HEK293 (cell line): ENCODE results near the gene CR1.

Experiments
- CTCF ChIA-PET: fragments of 350-600 bp; formaldehyde crosslinking; extraction: SDS; loops from one replicate; lab custom pipeline; 2021; ENCODE audit warnings: antibody characterized with exemption; lab: Yijun Ruan, JAX
- POLR2A ChIA-PET: fragments of 300-600 bp; formaldehyde crosslinking; extraction: SDS; loops from one replicate; lab custom pipeline; 2020; ENCODE audit warnings: antibody characterized with exemption, inconsistent platforms; lab: Yijun Ruan, JAX
- H3K27ac ChIP-seq: fragments of 200-500 bp; sonication (Bioruptor generic); 2 replicates; pipeline ENCODE4 v1.5.1; 2014; ENCODE audit warnings: low read depth, low read length, control low read depth, inconsistent platforms; ENCODE audit errors: extremely low read depth
- H3K36me3 ChIP-seq, 2 experiments: fragments of 200-500 bp in 1 of 2; sonication (Bioruptor generic) in 1 of 2; 1 replicate in 1 of 2; 2 replicates in 1 of 2; pipeline ENCODE4 v1.5.1; 2014 to 2017; ENCODE audit warnings: inconsistent platforms in 2 of 2, low read length in 2 of 2; ENCODE audit not compliant: control insufficient read depth in 2 of 2, insufficient read depth in 1 of 2
- H3K4me1 ChIP-seq: fragments of 200-500 bp; sonication (Bioruptor generic); 2 replicates; pipeline ENCODE4 v1.5.1; 2014; ENCODE audit warnings: mild to moderate bottlenecking, low read length, inconsistent platforms; ENCODE audit not compliant: control insufficient read depth, insufficient read depth
- H3K4me3 ChIP-seq: 2 replicates; pipeline ENCODE4 v1.5.1; 2011; ENCODE audit warnings: low read depth, mild to moderate bottlenecking, control low read depth, low read length, moderate library complexity
- H3K9me3 ChIP-seq: fragments of 200-500 bp; sonication (Bioruptor generic); 2 replicates; pipeline ENCODE4 v1.5.1; 2014; ENCODE audit warnings: low read depth, low read length, inconsistent platforms; ENCODE audit not compliant: control insufficient read depth, insufficient read depth
- KLF16 ChIP-seq: fragments of 450-650 bp; formaldehyde crosslinking; IDR thresholded peaks from 2 replicates; pipeline ENCODE4 v1.5.1; 2017; ENCODE audit warnings: missing biosample characterization, missing genetic modification characterization
- KLF8 ChIP-seq: fragments of 450-650 bp; formaldehyde crosslinking; IDR thresholded peaks from 2 replicates; pipeline ENCODE4 v1.5.1; 2016; ENCODE audit warnings: missing biosample characterization, missing genetic modification characterization
- ZEB2 ChIP-seq: fragments of 450-650 bp; formaldehyde crosslinking; IDR thresholded peaks from 2 replicates; pipeline ENCODE4 v1.5.1; 2016; ENCODE audit warnings: missing biosample characterization, missing genetic modification characterization
- ZFP69B ChIP-seq: fragments of 450-650 bp; formaldehyde crosslinking; IDR thresholded peaks from 2 replicates; pipeline ENCODE4 v1.5.1; 2016; ENCODE audit warnings: missing biosample characterization, missing genetic modification characterization
- ZNF184 ChIP-seq: fragments of 450-650 bp; IDR thresholded peaks from 2 replicates; pipeline ENCODE4 v1.5.1; 2018; ENCODE audit warnings: missing biosample characterization, mild to moderate bottlenecking, missing genetic modification characterization
- ZNF202 ChIP-seq: fragments of 450-650 bp; formaldehyde crosslinking; IDR thresholded peaks from 2 replicates; pipeline ENCODE4 v1.5.1; 2016; ENCODE audit warnings: missing biosample characterization, missing genetic modification characterization, borderline replicate concordance
- ZNF292 ChIP-seq: fragments of 450-650 bp; formaldehyde crosslinking; IDR thresholded peaks from 2 replicates; pipeline ENCODE4 v1.5.1; 2016; ENCODE audit warnings: low read depth, missing biosample characterization, missing genetic modification characterization, borderline replicate concordance
- ZNF350 ChIP-seq: fragments of 450-650 bp; formaldehyde crosslinking; IDR thresholded peaks from 2 replicates; pipeline ENCODE4 v1.5.0; 2017; ENCODE audit warnings: missing biosample characterization, mild to moderate bottlenecking, missing genetic modification characterization
- ZNF558 ChIP-seq: fragments of 450-650 bp; formaldehyde crosslinking; IDR thresholded peaks from 2 replicates; pipeline ENCODE4 v1.5.1; 2016; ENCODE audit warnings: missing biosample characterization, missing genetic modification characterization
- ZNF571 ChIP-seq: fragments of 450-650 bp; formaldehyde crosslinking; IDR thresholded peaks from 2 replicates; pipeline ENCODE4 v1.5.0; 2017; ENCODE audit warnings: missing biosample characterization, missing genetic modification characterization
- ZNF792 ChIP-seq: fragments of 450-650 bp; formaldehyde crosslinking; IDR thresholded peaks from 2 replicates; pipeline ENCODE4 v1.5.1; 2016; ENCODE audit warnings: missing biosample characterization, missing genetic modification characterization
- TF ChIP-seq, protein P1 (sequence below): fragments of 450-650 bp; formaldehyde crosslinking; IDR thresholded peaks from 2 replicates; pipeline ENCODE4 v1.5.1; 2016; ENCODE audit warnings: missing biosample characterization, missing genetic modification characterization
- TF ChIP-seq, protein P2 (sequence below): fragments of 450-650 bp; formaldehyde crosslinking; IDR thresholded peaks from 2 replicates; pipeline ENCODE4 v1.5.1; 2016; ENCODE audit warnings: missing biosample characterization, missing genetic modification characterization
- TF ChIP-seq, protein P3 (sequence below): fragments of 450-650 bp; formaldehyde crosslinking; IDR thresholded peaks from 2 replicates; pipeline ENCODE4 v1.5.1; 2016; ENCODE audit warnings: missing biosample characterization, missing genetic modification characterization
- TF ChIP-seq, protein P4 (sequence below): fragments of 450-650 bp; formaldehyde crosslinking; IDR thresholded peaks from 2 replicates; pipeline ENCODE4 v1.5.1; 2016; ENCODE audit warnings: missing biosample characterization, missing genetic modification characterization
- TF ChIP-seq, protein P5 (sequence below): fragments of 450-650 bp; formaldehyde crosslinking; IDR thresholded peaks from 2 replicates; pipeline ENCODE4; 2016; ENCODE audit warnings: missing biosample characterization, missing genetic modification characterization
- TF ChIP-seq, protein P6 (sequence below): fragments of 450-650 bp; formaldehyde crosslinking; IDR thresholded peaks from 2 replicates; pipeline ENCODE4 v1.5.1; 2016; ENCODE audit warnings: missing biosample characterization, missing genetic modification characterization

CR1 gene

DNA sequence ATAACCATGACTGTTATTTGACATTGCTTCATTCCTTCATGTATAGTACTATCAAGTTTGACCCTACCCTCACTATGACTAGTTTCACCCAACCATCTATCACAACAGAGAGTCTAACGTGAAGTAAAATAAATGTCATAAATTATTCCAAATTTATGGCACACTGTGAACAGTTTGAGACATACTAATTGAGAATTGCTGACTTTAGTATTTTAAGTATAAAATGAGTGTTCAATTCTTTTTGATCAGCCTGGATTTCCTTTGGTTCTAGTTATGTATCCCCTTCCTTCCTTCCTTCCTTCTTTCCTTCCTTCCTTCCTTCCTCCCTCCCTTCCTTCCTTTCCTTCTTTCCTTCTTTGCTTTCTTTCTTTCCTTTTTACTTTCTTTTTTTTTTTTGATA is 14.5 kb downstream of the CR1 start:
- Histone ChIP-seq H3K4me3 (no peak overlapping the region), H3K27ac (no peak overlapping the region), H3K4me1 (no peaks in the 10 kb centered on the region), H3K36me3 (no peaks in the 10 kb centered on the region), H3K9me3 (no peaks in the 10 kb centered on the region)
- ChIA-PET CTCF (interaction anchor here (0.6 to 1.6 kb wide), 4 partner anchors 10 to 599 kb away, joined by 3 to 5 read pairs (median 4); partner anchors contain the start of gene CR2), POLR2A (interaction anchor here (0.7 kb wide), 1 partner anchor 189 kb away, joined by 3 read pairs; the partner anchor contains the start of gene CD55)
- no peak for TF ChIP-seq ZNF792 (tag by site-specific recombination)
- no peak for TF ChIP-seq ZNF558 (tag by site-specific recombination)
- no peak for TF ChIP-seq ZFP69B (tag by site-specific recombination)
- TF ChIP-seq ZNF184 = no peak
- no peak for TF ChIP-seq ZNF202 (tag by site-specific recombination)
- TF ChIP-seq, protein P1, sequence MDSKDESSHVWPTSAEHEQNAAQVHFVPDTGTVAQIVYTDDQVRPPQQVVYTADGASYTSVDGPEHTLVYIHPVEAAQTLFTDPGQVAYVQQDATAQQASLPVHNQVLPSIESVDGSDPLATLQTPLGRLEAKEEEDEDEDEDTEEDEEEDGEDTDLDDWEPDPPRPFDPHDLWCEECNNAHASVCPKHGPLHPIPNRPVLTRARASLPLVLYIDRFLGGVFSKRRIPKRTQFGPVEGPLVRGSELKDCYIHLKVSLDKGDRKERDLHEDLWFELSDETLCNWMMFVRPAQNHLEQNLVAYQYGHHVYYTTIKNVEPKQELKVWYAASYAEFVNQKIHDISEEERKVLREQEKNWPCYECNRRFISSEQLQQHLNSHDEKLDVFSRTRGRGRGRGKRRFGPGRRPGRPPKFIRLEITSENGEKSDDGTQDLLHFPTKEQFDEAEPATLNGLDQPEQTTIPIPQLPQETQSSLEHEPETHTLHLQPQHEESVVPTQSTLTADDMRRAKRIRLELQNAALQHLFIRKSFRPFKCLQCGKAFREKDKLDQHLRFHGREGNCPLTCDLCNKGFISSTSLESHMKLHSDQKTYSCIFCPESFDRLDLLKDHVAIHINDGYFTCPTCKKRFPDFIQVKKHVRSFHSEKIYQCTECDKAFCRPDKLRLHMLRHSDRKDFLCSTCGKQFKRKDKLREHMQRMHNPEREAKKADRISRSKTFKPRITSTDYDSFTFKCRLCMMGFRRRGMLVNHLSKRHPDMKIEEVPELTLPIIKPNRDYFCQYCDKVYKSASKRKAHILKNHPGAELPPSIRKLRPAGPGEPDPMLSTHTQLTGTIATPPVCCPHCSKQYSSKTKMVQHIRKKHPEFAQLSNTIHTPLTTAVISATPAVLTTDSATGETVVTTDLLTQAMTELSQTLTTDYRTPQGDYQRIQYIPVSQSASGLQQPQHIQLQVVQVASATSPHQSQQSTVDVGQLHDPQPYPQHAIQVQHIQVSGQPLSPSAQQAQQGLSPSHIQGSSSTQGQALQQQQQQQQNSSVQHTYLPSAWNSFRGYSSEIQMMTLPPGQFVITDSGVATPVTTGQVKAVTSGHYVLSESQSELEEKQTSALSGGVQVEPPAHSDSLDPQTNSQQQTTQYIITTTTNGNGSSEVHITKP = no peak
- TF ChIP-seq, protein P2, sequence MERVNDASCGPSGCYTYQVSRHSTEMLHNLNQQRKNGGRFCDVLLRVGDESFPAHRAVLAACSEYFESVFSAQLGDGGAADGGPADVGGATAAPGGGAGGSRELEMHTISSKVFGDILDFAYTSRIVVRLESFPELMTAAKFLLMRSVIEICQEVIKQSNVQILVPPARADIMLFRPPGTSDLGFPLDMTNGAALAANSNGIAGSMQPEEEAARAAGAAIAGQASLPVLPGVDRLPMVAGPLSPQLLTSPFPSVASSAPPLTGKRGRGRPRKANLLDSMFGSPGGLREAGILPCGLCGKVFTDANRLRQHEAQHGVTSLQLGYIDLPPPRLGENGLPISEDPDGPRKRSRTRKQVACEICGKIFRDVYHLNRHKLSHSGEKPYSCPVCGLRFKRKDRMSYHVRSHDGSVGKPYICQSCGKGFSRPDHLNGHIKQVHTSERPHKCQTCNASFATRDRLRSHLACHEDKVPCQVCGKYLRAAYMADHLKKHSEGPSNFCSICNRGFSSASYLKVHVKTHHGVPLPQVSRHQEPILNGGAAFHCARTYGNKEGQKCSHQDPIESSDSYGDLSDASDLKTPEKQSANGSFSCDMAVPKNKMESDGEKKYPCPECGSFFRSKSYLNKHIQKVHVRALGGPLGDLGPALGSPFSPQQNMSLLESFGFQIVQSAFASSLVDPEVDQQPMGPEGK (tag by site-specific recombination) = no peak
- no peak for TF ChIP-seq ZNF292 (tag by site-specific recombination)
- TF ChIP-seq KLF8 (tag by site-specific recombination) = no peak
- TF ChIP-seq ZEB2 (tag by site-specific recombination) = no peak
- TF ChIP-seq ZNF571 (tag by site-specific recombination) = no peak
- TF ChIP-seq KLF16 (tag by site-specific recombination) = no peak
- TF ChIP-seq, protein P3, sequence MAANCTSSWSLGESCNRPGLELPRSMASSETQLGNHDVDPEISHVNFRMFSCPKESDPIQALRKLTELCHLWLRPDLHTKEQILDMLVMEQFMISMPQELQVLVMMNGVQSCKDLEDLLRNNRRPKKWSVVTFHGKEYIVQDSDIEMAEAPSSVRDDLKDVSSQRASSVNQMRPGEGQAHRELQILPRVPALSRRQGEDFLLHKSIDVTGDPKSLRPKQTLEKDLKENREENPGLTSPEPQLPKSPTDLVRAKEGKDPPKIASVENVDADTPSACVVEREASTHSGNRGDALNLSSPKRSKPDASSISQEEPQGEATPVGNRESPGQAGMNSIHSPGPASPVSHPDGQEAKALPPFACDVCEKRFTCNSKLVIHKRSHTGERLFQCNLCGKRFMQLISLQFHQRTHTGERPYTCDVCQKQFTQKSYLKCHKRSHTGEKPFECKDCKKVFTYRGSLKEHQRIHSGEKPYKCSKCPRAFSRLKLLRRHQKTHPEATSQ (tag by site-specific recombination) = no peak
- TF ChIP-seq, protein P4, sequence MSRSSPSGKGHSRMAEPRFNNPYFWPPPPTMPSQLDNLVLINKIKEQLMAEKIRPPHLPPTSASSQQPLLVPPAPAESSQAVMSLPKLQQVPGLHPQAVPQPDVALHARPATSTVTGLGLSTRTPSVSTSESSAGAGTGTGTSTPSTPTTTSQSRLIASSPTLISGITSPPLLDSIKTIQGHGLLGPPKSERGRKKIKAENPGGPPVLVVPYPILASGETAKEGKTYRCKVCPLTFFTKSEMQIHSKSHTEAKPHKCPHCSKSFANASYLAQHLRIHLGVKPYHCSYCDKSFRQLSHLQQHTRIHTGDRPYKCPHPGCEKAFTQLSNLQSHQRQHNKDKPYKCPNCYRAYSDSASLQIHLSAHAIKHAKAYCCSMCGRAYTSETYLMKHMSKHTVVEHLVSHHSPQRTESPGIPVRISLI = no peak
- TF ChIP-seq, protein P5, sequence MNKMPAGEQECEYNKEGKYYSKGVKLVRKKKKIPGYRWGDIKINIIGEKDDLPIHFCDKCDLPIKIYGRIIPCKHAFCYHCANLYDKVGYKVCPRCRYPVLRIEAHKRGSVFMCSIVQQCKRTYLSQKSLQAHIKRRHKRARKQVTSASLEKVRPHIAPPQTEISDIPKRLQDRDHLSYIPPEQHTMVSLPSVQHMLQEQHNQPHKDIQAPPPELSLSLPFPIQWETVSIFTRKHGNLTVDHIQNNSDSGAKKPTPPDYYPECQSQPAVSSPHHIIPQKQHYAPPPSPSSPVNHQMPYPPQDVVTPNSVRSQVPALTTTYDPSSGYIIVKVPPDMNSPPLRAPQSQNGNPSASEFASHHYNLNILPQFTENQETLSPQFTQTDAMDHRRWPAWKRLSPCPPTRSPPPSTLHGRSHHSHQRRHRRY (tag by site-specific recombination) = no peak
- TF ChIP-seq ZNF350 (tag by site-specific recombination) = no peak
- TF ChIP-seq, protein P6, sequence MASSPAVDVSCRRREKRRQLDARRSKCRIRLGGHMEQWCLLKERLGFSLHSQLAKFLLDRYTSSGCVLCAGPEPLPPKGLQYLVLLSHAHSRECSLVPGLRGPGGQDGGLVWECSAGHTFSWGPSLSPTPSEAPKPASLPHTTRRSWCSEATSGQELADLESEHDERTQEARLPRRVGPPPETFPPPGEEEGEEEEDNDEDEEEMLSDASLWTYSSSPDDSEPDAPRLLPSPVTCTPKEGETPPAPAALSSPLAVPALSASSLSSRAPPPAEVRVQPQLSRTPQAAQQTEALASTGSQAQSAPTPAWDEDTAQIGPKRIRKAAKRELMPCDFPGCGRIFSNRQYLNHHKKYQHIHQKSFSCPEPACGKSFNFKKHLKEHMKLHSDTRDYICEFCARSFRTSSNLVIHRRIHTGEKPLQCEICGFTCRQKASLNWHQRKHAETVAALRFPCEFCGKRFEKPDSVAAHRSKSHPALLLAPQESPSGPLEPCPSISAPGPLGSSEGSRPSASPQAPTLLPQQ = no peak
